CD4-positive, alpha-beta memory T cell (primary cell): ENCODE results near the gene UBE3C. TPM values are rescaled to one million over a fixed set of nuclear protein-coding genes. Genes with fewer than 3 reads are reported as not detected.

Experiments
- CTCF ChIA-PET: fragments of 350-600 bp; sonication (Branson Sonifier 250); formaldehyde crosslinking; loops from one replicate; lab custom pipeline; 2021; ENCODE audit warnings: inconsistent platforms; ENCODE audit not compliant: partially characterized antibody; lab: Charles Lee
- POLR2A ChIA-PET: fragments of 350-600 bp; sonication (Branson Sonifier 250); formaldehyde crosslinking; loops from one replicate; lab custom pipeline; 2021; ENCODE audit not compliant: partially characterized antibody; lab: Charles Lee
- DNase-seq, 5 donors: peaks; one replicate each; pipeline versions ENCODE4 v3.0.0 to v3.0.0-alpha.2; 2020 to 2022; ENCODE audit warnings: mixed read lengths in 1 of 5
- H3K27ac ChIP-seq: one replicate; pipeline ENCODE4 v1.7.0; 2013; ENCODE audit warnings: low read depth, low read length
- H3K27me3 ChIP-seq: 2 replicates; pipeline ENCODE4 v1.7.0; 2013; ENCODE audit warnings: mild to moderate bottlenecking, low read length, moderate library complexity; ENCODE audit not compliant: insufficient read depth
- H3K36me3 ChIP-seq: 2 replicates; pipeline ENCODE4 v1.7.0; 2013; ENCODE audit warnings: mild to moderate bottlenecking, low read length, moderate library complexity; ENCODE audit not compliant: insufficient read depth
- H3K4me1 ChIP-seq: 2 replicates; pipeline ENCODE4 v1.7.0; 2013; ENCODE audit warnings: mild to moderate bottlenecking, low read length, moderate library complexity; ENCODE audit not compliant: insufficient read depth
- H3K4me3 ChIP-seq, 2 donors: one replicate each; pipeline ENCODE4 v1.7.0; 2013; ENCODE audit warnings: low read length in 2 of 2, mild to moderate bottlenecking in 1 of 2
- H3K9me3 ChIP-seq, 2 donors: one replicate each; pipeline ENCODE4 v1.7.0; 2013; ENCODE audit warnings: low read length in 2 of 2, control low read depth in 1 of 2; ENCODE audit not compliant: control insufficient read depth in 1 of 2
- H3K27ac Mint-ChIP-seq, 7 donors: one replicate each; pipeline ENCODE4 v1.8.0; 2020 to 2021; ENCODE audit warnings: mixed read lengths in 7 of 7, mild to moderate bottlenecking in 6 of 7, inconsistent platforms in 3 of 7, moderate library complexity in 3 of 7
- H3K27me3 Mint-ChIP-seq, 2 donors: one replicate each; pipeline ENCODE4 v1.8.0; 2020 to 2021; ENCODE audit warnings: mixed read lengths in 2 of 2
- H3K36me3 Mint-ChIP-seq, 2 donors: one replicate each; pipeline ENCODE4 v1.8.0; 2020 to 2021; ENCODE audit warnings: mixed read lengths in 2 of 2, inconsistent platforms in 1 of 2, mild to moderate bottlenecking in 1 of 2
- H3K4me1 Mint-ChIP-seq, 4 donors: one replicate each; pipeline ENCODE4 v1.8.0; 2020 to 2021; ENCODE audit warnings: mixed read lengths in 4 of 4, mild to moderate bottlenecking in 1 of 4
- H3K4me3 Mint-ChIP-seq, 8 donors: one replicate each; pipeline ENCODE4 v1.8.0; 2020 to 2021; ENCODE audit warnings: mixed read lengths in 8 of 8, mild to moderate bottlenecking in 7 of 8, moderate library complexity in 6 of 8, inconsistent platforms in 3 of 8
- H3K9me3 Mint-ChIP-seq, 8 donors: one replicate each; pipeline ENCODE4 v1.8.0; 2020 to 2021; ENCODE audit warnings: mixed read lengths in 8 of 8, mild to moderate bottlenecking in 5 of 8, inconsistent platforms in 3 of 8, moderate library complexity in 1 of 8
- intact Hi-C: fragments of 100-400 bp; cut with micrococcal nuclease; formaldehyde crosslinking; loops from one replicate; pipeline ENCODE4 v1.15.1; 2023
- polyA plus RNA-seq, 2 donors: library from polyadenylated mRNA; unstranded; fragments of 300-500 nt; fragmentation: Illumina TruSeq; gene quantifications; one replicate each; pipeline ENCODE4 v1.2.3, GENCODE V29; 2021
- total RNA-seq, 2 experiments: library from RNA; stranded (reverse); gene quantifications; one replicate each; pipeline ENCODE4 v1.2.3, GENCODE V29; 2021

Gene UBE3C
- total and polyA plus RNA-seq, 4 experiments from 2014 or later: 32.6 to 59.7 (median 46.8) TPM

- Mint-ChIP-seq H3K27ac (peak overlapping the region; percentile 57 to 94 (median 85)), H3K9me3 (no peaks in the 10 kb centered on the region), H3K27me3 (no peaks in the 10 kb centered on the region), H3K4me1 (peaks cover 42 to 70% (median 55%) of the 10 kb centered on the region in 4 donors), H3K36me3 (peaks cover 25 to 47% of the 10 kb centered on the region in 2 donors), H3K4me3 (peak overlapping the region; percentile 74 to 88 (median 86))
- Histone ChIP-seq H3K27me3 (no peaks in the 10 kb centered on the region), H3K9me3 (no peaks in the 10 kb centered on the region), H3K4me1 (peaks cover 56% of the 10 kb centered on the region), H3K36me3 (peaks cover 15% of the 10 kb centered on the region), H3K4me3 (peak overlapping the region in 1 of 2 donors; percentile 70), H3K27ac (peak overlapping the region; percentile 79)
- intact Hi-C loops: no loop called here
- CTCF ChIA-PET: no interaction called here
- POLR2A ChIA-PET: interaction anchor here (1.1 to 1.4 kb wide), 2 partner anchors 12 to 198 kb away, joined by 3 to 4 read pairs; no protein-coding TSS in a partner anchor
- DNase-seq: no peak
Measured at GRCh38 chr7:157140511-157140905, 1.8 kb downstream of the UBE3C start.

DNA sequence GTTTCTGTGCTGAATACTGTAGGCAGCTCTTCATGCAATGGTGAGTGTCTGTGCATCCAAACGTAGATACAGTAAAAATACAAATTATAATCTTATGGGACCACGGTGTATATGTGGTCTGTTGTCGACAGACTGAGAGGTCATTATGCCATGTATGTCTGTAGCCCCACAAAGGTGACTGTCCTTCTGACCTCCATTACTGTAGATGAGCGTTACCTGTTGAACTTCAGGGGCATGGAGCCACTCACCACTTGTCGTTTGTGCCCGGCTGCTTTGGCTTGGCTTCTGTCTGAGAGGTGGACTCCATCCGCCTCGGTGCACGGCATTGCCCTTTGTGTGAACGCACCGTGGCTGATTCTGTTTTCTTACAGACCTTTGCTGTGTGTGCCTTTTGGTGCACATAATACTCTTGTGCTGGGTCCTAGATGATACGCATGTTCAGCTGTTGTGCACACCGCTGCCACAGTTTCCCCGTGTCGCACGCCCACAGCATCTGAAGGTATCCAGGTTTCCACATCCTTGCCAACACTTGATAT lies 2.9 kb downstream of the UBE3C start:
- Mint-ChIP-seq H3K4me1 (peaks cover 42 to 77% (median 59%) of the 10 kb centered on the region in 4 donors), H3K4me3 (peak overlapping the region in 6 of 8 donors; percentile 15 to 88 (median 59)), H3K36me3 (peaks cover 29 to 49% of the 10 kb centered on the region in 2 donors), H3K27me3 (no peaks in the 10 kb centered on the region), H3K27ac (peak overlapping the region in 3 of 7 donors; percentile 22 to 87 (median 24)), H3K9me3 (no peaks in the 10 kb centered on the region)
- H3K9me3 ChIP-seq: no peaks in the 10 kb centered on the region
- no peaks in the 10 kb centered on the region for H3K27me3 ChIP-seq
- peaks cover 57% of the 10 kb centered on the region for H3K4me1 ChIP-seq
- H3K4me3 ChIP-seq: no peak overlapping the region
- ChIA-PET CTCF (no interaction called here), POLR2A (interaction anchor here (1.4 kb wide), 1 partner anchor 197 kb away, joined by 4 read pairs; no protein-coding TSS in a partner anchor)
- DNase-seq: no peak
- H3K36me3 ChIP-seq: peaks cover 15% of the 10 kb centered on the region
- intact Hi-C loops: no loop called here
- no peak overlapping the region for H3K27ac ChIP-seq

DNA sequence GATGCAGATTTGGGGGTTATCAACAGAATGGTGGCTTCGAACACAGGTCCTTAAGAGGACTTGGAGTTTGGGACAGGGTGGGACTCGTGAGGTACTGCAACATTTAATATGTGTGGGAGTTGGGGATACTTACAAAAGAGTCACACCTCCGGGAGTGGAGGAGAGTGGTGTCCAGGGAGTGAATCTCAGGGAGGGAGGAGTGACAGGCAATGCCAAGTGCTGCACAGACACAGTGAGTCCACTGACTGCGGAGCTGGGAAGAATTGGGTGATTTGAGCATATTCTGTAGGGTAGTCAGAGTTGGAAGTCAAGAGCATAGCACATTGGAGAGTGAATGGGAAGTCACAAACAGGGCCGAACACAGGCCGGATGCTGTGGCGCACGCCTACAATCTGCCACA lies 5.1 kb downstream of the UBE3C start:
- H3K4me3 Mint-ChIP-seq: peak overlapping the region in 5 of 8 donors; percentile 26 to 64 (median 48)
- ChIA-PET CTCF (no interaction called here), POLR2A (no interaction called here)
- Histone ChIP-seq H3K36me3 (peaks cover 15% of the 10 kb centered on the region), H3K27ac (no peak overlapping the region), H3K27me3 (no peaks in the 10 kb centered on the region), H3K4me3 (no peak overlapping the region), H3K9me3 (no peaks in the 10 kb centered on the region), H3K4me1 (peaks cover 71% of the 10 kb centered on the region)
- peaks cover 53 to 90% (median 73%) of the 10 kb centered on the region in 4 donors for H3K4me1 Mint-ChIP-seq
- H3K27ac Mint-ChIP-seq: peak overlapping the region in 6 of 7 donors; percentile 19 to 94 (median 36)
- H3K9me3 Mint-ChIP-seq: no peaks in the 10 kb centered on the region
- H3K27me3 Mint-ChIP-seq: no peaks in the 10 kb centered on the region
- intact Hi-C loops: no loop called here
- peaks cover 29 to 56% of the 10 kb centered on the region in 2 donors for H3K36me3 Mint-ChIP-seq
- DNase-seq: no peak

DNA sequence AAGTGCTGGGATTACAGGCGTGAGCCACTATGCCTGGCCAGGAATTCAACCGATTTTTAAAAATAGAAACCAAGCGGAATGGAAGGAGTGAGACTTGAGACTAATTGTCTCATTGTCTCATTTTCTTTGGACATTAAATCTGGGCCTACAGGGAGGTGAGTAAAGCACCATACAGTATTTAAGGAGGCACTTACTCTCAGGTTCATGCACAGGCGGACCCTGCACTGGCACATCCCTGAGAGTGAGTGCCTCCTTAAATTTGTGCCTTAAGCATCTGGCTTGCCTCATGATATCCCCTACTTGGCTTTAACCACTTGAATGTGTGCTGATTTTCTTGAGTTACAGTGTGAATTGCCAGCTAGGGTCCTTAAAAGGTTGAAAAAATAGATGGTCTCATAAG lies 10.6 kb downstream of the UBE3C start:
- peaks cover 13 to 31% of the 10 kb centered on the region in 2 donors for H3K36me3 Mint-ChIP-seq
- no peaks in the 10 kb centered on the region for H3K9me3 Mint-ChIP-seq
- H3K4me3 Mint-ChIP-seq: peak overlapping the region in 4 of 8 donors; percentile 22 to 54 (median 35)
- no peaks in the 10 kb centered on the region for H3K27me3 Mint-ChIP-seq
- Histone ChIP-seq H3K9me3 (no peaks in the 10 kb centered on the region), H3K27ac (no peak overlapping the region), H3K27me3 (no peaks in the 10 kb centered on the region), H3K4me3 (no peak overlapping the region), H3K36me3 (no peaks in the 10 kb centered on the region), H3K4me1 (peaks cover 65% of the 10 kb centered on the region)
- H3K4me1 Mint-ChIP-seq: peaks cover 44 to 93% (median 69%) of the 10 kb centered on the region in 4 donors
- ChIA-PET CTCF (no interaction called here), POLR2A (no interaction called here)
- intact Hi-C loops: no loop called here
- DNase-seq: no peak
- no peak overlapping the region for H3K27ac Mint-ChIP-seq

DNA sequence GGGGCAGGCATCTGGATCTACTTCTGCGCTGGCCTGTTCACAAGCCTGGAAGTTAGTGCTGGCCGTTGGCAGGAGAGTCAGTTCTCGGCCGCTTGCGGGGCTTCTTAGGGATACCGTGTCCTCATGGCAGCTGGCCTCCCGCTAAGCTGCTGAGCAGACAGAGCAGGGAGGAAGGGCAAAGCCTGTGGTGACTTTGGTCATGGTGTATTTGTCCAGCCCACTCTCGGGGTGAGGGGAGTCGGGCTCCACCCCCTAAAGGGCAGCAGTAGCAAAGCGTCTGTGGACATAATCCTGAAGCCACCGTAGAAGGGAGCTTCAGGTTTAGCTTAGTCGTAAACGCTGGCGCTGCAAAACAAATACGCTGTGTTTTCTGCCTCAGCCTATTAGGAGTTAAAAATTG lies 12.2 kb downstream of the UBE3C start:
- CTCF ChIA-PET: no interaction called here
- H3K36me3 ChIP-seq: no peaks in the 10 kb centered on the region
- Mint-ChIP-seq H3K9me3 (no peaks in the 10 kb centered on the region), H3K27me3 (no peaks in the 10 kb centered on the region), H3K4me1 (peaks cover 45 to 95% (median 68%) of the 10 kb centered on the region in 4 donors), H3K36me3 (peaks cover 8 to 22% of the 10 kb centered on the region in 2 donors), H3K27ac (no peak overlapping the region), H3K4me3 (peak overlapping the region in 1 of 8 donors; percentile 11)
- peaks cover 72% of the 10 kb centered on the region for H3K4me1 ChIP-seq
- no peaks in the 10 kb centered on the region for H3K9me3 ChIP-seq
- no peak for DNase-seq
- no peaks in the 10 kb centered on the region for H3K27me3 ChIP-seq
- no peak overlapping the region for H3K4me3 ChIP-seq
- intact Hi-C loops: no loop called here
- no peak overlapping the region for H3K27ac ChIP-seq
- POLR2A ChIA-PET: no interaction called here

- Mint-ChIP-seq H3K36me3 (peaks cover 8 to 22% of the 10 kb centered on the region in 2 donors), H3K4me3 (peak overlapping the region in 2 of 8 donors; percentile 11 to 38), H3K27ac (peak overlapping the region in 6 of 7 donors; percentile 16 to 83 (median 66)), H3K27me3 (no peaks in the 10 kb centered on the region), H3K4me1 (peaks cover 45 to 97% (median 68%) of the 10 kb centered on the region in 4 donors), H3K9me3 (no peaks in the 10 kb centered on the region)
- POLR2A ChIA-PET: interaction anchor here (1.7 kb wide), 1 partner anchor 12 kb away, joined by 3 read pairs; no protein-coding TSS in a partner anchor
- no peaks in the 10 kb centered on the region for H3K27me3 ChIP-seq
- no peaks in the 10 kb centered on the region for H3K36me3 ChIP-seq
- no peak overlapping the region for H3K27ac ChIP-seq
- intact Hi-C loops: no loop called here
- no peak overlapping the region for H3K4me3 ChIP-seq
- H3K9me3 ChIP-seq: no peaks in the 10 kb centered on the region
- H3K4me1 ChIP-seq: peaks cover 69% of the 10 kb centered on the region
- CTCF ChIA-PET: interaction anchor here (1.5 kb wide), 1 partner anchor 16 kb away, joined by 3 read pairs; no protein-coding TSS in a partner anchor
- no peak for DNase-seq
Measured at GRCh38 chr7:157151626-157152339, 13.1 kb downstream of the UBE3C start.

- no peak overlapping the region for H3K4me3 Mint-ChIP-seq
- intact Hi-C loops: no loop called here
- no peak overlapping the region for H3K4me3 ChIP-seq
- ChIA-PET POLR2A (interaction anchor here (1.7 kb wide), 1 partner anchor 12 kb away, joined by 3 read pairs; no protein-coding TSS in a partner anchor), CTCF (interaction anchor here (1.5 kb wide), 1 partner anchor 15 kb away, joined by 3 read pairs; no protein-coding TSS in a partner anchor)
- H3K27me3 Mint-ChIP-seq: no peaks in the 10 kb centered on the region
- peak overlapping the region in 4 of 7 donors; percentile 41 to 83 (median 64) for H3K27ac Mint-ChIP-seq
- no peak overlapping the region for H3K27ac ChIP-seq
- peaks cover 8 to 17% of the 10 kb centered on the region in 2 donors for H3K36me3 Mint-ChIP-seq
- H3K36me3 ChIP-seq: no peaks in the 10 kb centered on the region
- H3K4me1 Mint-ChIP-seq: peaks cover 43 to 97% (median 68%) of the 10 kb centered on the region in 4 donors
- H3K4me1 ChIP-seq: peaks cover 62% of the 10 kb centered on the region
- no peaks in the 10 kb centered on the region for H3K9me3 ChIP-seq
- no peaks in the 10 kb centered on the region for H3K9me3 Mint-ChIP-seq
- DNase-seq: no peak
- H3K27me3 ChIP-seq: no peaks in the 10 kb centered on the region
Measured at GRCh38 chr7:157152391-157152937, 13.7 kb downstream of the UBE3C start.
